Natural killer cell treated with Interleukin-12 subunit alpha and Interleukin-12 subunit beta and Interleukin-15 and Interleukin-18, amount 100 ng/mL, for 72 hours (primary cell): ENCODE data around the gene AGPAT3. TPM values are rescaled to one million over a fixed set of nuclear protein-coding genes. Genes with fewer than 3 reads are reported as not detected.

ENCODE experiments used
- ATAC-seq, 2 donors: fragments of 150-1000 bp; cut with Tn5 transposase in 1 of 2; sonication (Bioruptor Pico), chemical (Tn5 transposase) in 1 of 2; 2 replicates each; pipeline ENCODE4 v1.10.0; 2021
- DNase-seq: peaks from one replicate; pipeline ENCODE4 v3.0.0; 2022; ENCODE audit warnings: low spot score
- H3K27ac Mint-ChIP-seq, 2 donors: 1 replicate in 1 of 2; 2 replicates in 1 of 2; pipeline ENCODE4 v1.8.0; 2022; ENCODE audit warnings: mixed read lengths in 2 of 2, mild to moderate bottlenecking in 1 of 2, moderate library complexity in 1 of 2
- H3K27me3 Mint-ChIP-seq, 2 donors: 1 replicate in 1 of 2; 2 replicates in 1 of 2; pipeline ENCODE4 v1.8.0; 2022; ENCODE audit warnings: mixed read lengths in 2 of 2
- H3K36me3 Mint-ChIP-seq: one replicate; pipeline ENCODE4 v1.8.0; 2022; ENCODE audit warnings: mixed read lengths
- H3K4me1 Mint-ChIP-seq, 2 donors: 1 replicate in 1 of 2; 2 replicates in 1 of 2; pipeline ENCODE4 v1.8.0; 2022; ENCODE audit warnings: low read depth in 2 of 2, mixed read lengths in 2 of 2, mild to moderate bottlenecking in 1 of 2
- H3K4me3 Mint-ChIP-seq: one replicate; pipeline ENCODE4 v1.8.0; 2022; ENCODE audit warnings: mixed read lengths
- H3K9me3 Mint-ChIP-seq: 2 replicates; pipeline ENCODE4 v1.8.0; 2022; ENCODE audit warnings: mixed read lengths
- total RNA-seq, 2 donors: library from RNA; stranded (reverse); gene quantifications; one replicate each; pipeline ENCODE4 v1.2.3, GENCODE V29; 2022

AGPAT3 gene
- total RNA-seq, 2 donors from 2014 or later = 66.8 to 115 TPM

GRCh38 chr21:43913928-43914327 lies 48.9 kb downstream of the AGPAT3 start:
- DNase-seq (peak; percentile 5), ATAC-seq (no peak)
- H3K4me1 Mint-ChIP-seq = peaks cover 30 to 34% of the 10 kb centered on the region in 2 donors
- peaks cover 0 to 13% of the 10 kb centered on the region in 2 donors for H3K27me3 Mint-ChIP-seq
- H3K36me3 Mint-ChIP-seq = peaks cover 6% of the 10 kb centered on the region
- peaks cover 4% of the 10 kb centered on the region for H3K9me3 Mint-ChIP-seq
- H3K27ac Mint-ChIP-seq = no peak overlapping the region
- H3K4me3 Mint-ChIP-seq = no peak overlapping the region

GRCh38 chr21:43916076-43916475 lies 51.1 kb downstream of the AGPAT3 start:
- no peak for ATAC-seq
- H3K27ac Mint-ChIP-seq = peak overlapping the region in 1 of 2 donors; percentile 30
- peaks cover 4% of the 10 kb centered on the region for H3K9me3 Mint-ChIP-seq
- DNase-seq = no peak
- peaks cover 36 to 39% of the 10 kb centered on the region in 2 donors for H3K4me1 Mint-ChIP-seq
- peaks cover 6% of the 10 kb centered on the region for H3K36me3 Mint-ChIP-seq
- H3K4me3 Mint-ChIP-seq = peak overlapping the region; percentile 83
- peaks cover 11 to 26% of the 10 kb centered on the region in 2 donors for H3K27me3 Mint-ChIP-seq

- Mint-ChIP-seq H3K9me3 (peaks cover 4% of the 10 kb centered on the region), H3K4me3 (peak overlapping the region; percentile 83), H3K4me1 (peaks cover 32 to 37% of the 10 kb centered on the region in 2 donors), H3K27ac (peak overlapping the region; percentile 19 to 64), H3K36me3 (peaks cover 6% of the 10 kb centered on the region), H3K27me3 (peaks cover 11 to 31% of the 10 kb centered on the region in 2 donors)
- ATAC-seq (peak; percentile 89 to 91), DNase-seq (peak; percentile 70)
Measured at GRCh38 chr21:43916691-43917514, 51.9 kb downstream of the AGPAT3 start.

- Mint-ChIP-seq H3K27ac (peak overlapping the region; percentile 19 to 64), H3K4me1 (peaks cover 36 to 40% of the 10 kb centered on the region in 2 donors), H3K9me3 (no peaks in the 10 kb centered on the region), H3K27me3 (peaks cover 11 to 33% of the 10 kb centered on the region in 2 donors), H3K36me3 (peaks cover under 1% of the 10 kb centered on the region), H3K4me3 (peak overlapping the region; percentile 83)
- DNase-seq (peak; percentile 31), ATAC-seq (peak in 1 of 2 donors; percentile 4)
Measured at GRCh38 chr21:43917515-43918384, 52.7 kb downstream of the AGPAT3 start.

GRCh38 chr21:43918385-43918947 lies 53.4 kb downstream of the AGPAT3 start:
- Mint-ChIP-seq H3K36me3 (no peaks in the 10 kb centered on the region), H3K9me3 (no peaks in the 10 kb centered on the region), H3K27ac (peak overlapping the region in 1 of 2 donors; percentile 19), H3K4me3 (peak overlapping the region; percentile 83), H3K27me3 (peaks cover 11 to 33% of the 10 kb centered on the region in 2 donors), H3K4me1 (peaks cover 36 to 42% of the 10 kb centered on the region in 2 donors)
- no peak for DNase-seq
- ATAC-seq = no peak

GRCh38 chr21:43919283-43919682 lies 54.3 kb downstream of the AGPAT3 start:
- Mint-ChIP-seq H3K27ac (peak overlapping the region in 1 of 2 donors; percentile 19), H3K27me3 (peaks cover 11 to 33% of the 10 kb centered on the region in 2 donors), H3K9me3 (no peaks in the 10 kb centered on the region), H3K4me1 (peaks cover 36 to 45% of the 10 kb centered on the region in 2 donors), H3K4me3 (no peak overlapping the region), H3K36me3 (no peaks in the 10 kb centered on the region)
- ATAC-seq = no peak
- DNase-seq = no peak

- Mint-ChIP-seq H3K27ac (no peak overlapping the region), H3K27me3 (peaks cover 11 to 33% of the 10 kb centered on the region in 2 donors), H3K4me1 (peaks cover 36 to 45% of the 10 kb centered on the region in 2 donors), H3K9me3 (no peaks in the 10 kb centered on the region), H3K36me3 (no peaks in the 10 kb centered on the region), H3K4me3 (no peak overlapping the region)
- DNase-seq = peak; percentile 34
- ATAC-seq = no peak
Measured at GRCh38 chr21:43919871-43920801, 55.1 kb downstream of the AGPAT3 start.

GRCh38 chr21:43921571-43921978 lies 56.6 kb downstream of the AGPAT3 start:
- DNase-seq (peak; percentile 6), ATAC-seq (no peak)
- no peak overlapping the region for H3K4me3 Mint-ChIP-seq
- H3K9me3 Mint-ChIP-seq = no peaks in the 10 kb centered on the region
- peaks cover 30 to 38% of the 10 kb centered on the region in 2 donors for H3K4me1 Mint-ChIP-seq
- no peaks in the 10 kb centered on the region for H3K36me3 Mint-ChIP-seq
- peak overlapping the region in 1 of 2 donors; percentile 60 for H3K27ac Mint-ChIP-seq
- H3K27me3 Mint-ChIP-seq = peaks cover 11 to 28% of the 10 kb centered on the region in 2 donors

- DNase-seq (peak; percentile 22), ATAC-seq (peak in 1 of 2 donors; percentile 43)
- Mint-ChIP-seq H3K4me1 (peaks cover 25 to 33% of the 10 kb centered on the region in 2 donors), H3K4me3 (no peak overlapping the region), H3K9me3 (no peaks in the 10 kb centered on the region), H3K36me3 (no peaks in the 10 kb centered on the region), H3K27ac (peak overlapping the region in 1 of 2 donors; percentile 60), H3K27me3 (peaks cover 11 to 27% of the 10 kb centered on the region in 2 donors)
Measured at GRCh38 chr21:43921979-43922945, 57.2 kb downstream of the AGPAT3 start.

- DNase-seq (no peak), ATAC-seq (no peak)
- Mint-ChIP-seq H3K9me3 (no peaks in the 10 kb centered on the region), H3K27ac (no peak overlapping the region), H3K36me3 (no peaks in the 10 kb centered on the region), H3K27me3 (peaks cover 11 to 25% of the 10 kb centered on the region in 2 donors), H3K4me3 (no peak overlapping the region), H3K4me1 (peaks cover 19 to 28% of the 10 kb centered on the region in 2 donors)
Measured at GRCh38 chr21:43922949-43923348, 57.9 kb downstream of the AGPAT3 start.

- Mint-ChIP-seq H3K9me3 (no peaks in the 10 kb centered on the region), H3K4me1 (peaks cover 14 to 24% of the 10 kb centered on the region in 2 donors), H3K27ac (peak overlapping the region in 1 of 2 donors; percentile 25), H3K36me3 (no peaks in the 10 kb centered on the region), H3K27me3 (peaks cover 11 to 22% of the 10 kb centered on the region in 2 donors), H3K4me3 (no peak overlapping the region)
- ATAC-seq (no peak), DNase-seq (no peak)
Measured at GRCh38 chr21:43923391-43923790, 58.4 kb downstream of the AGPAT3 start.
